GM18526 (cell line): Measurements from ENCODE around the gene CGREF1.

Experiments used
- POLR2A ChIP-seq: IDR thresholded peaks from 3 replicates; pipeline ENCODE4 v1.6.1; 2011; ENCODE audit not compliant: insufficient read length; ENCODE audit errors: extremely low read depth

Gene CGREF1

GRCh38 chr2:27148801-27149439 is 30.0 kb upstream of the CGREF1 start, which contains the start of gene TCF23:
TCF23 (plus strand) TSS chr2:27149004; CDS start chr2:27149134, 130 bp downstream.
- no peak for TF ChIP-seq POLR2A

DNA sequence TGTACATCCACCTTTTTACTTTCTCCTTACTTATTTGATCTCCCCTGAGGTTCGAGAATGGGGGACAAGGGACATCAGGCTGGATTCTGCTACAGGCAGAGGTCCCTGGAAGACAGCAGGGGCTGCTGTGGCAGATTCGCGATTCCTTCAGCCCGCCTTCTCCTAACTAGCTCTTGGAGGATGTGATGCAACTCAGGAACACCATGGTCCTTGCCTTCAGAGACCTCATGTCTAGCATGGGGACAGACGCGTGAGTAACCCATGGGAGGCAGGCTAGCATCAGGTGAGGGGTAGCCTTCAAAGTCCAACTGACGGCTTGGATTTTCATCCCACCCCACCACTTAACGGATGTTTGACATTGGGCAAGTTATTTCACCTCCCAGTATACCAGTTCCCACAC is 29.0 kb upstream of the CGREF1 start:
- TF ChIP-seq POLR2A = no peak

GRCh38 chr2:27145682-27146081 is 26.8 kb upstream of the CGREF1 start:
- no peak for TF ChIP-seq POLR2A

DNA sequence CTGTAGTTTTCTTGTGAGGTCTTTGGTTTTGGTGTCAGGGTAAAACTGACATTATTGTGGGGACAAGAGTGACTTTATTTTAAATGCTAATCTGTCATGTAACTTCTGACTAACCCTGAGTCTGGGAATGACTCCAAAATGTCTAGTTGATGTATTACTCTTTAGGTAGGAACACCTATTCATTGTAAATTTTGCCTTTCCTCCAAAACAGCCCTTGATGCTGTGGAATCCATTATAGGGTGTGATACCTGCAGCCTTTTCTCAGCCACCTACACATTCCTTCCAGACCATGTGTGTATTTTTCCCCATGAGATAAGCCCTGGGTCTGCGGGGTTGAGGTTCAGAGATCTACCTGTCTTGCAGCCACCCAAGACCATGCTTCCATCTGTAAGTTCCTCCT is 24.4 kb upstream of the CGREF1 start:
- no peak for TF ChIP-seq POLR2A

DNA sequence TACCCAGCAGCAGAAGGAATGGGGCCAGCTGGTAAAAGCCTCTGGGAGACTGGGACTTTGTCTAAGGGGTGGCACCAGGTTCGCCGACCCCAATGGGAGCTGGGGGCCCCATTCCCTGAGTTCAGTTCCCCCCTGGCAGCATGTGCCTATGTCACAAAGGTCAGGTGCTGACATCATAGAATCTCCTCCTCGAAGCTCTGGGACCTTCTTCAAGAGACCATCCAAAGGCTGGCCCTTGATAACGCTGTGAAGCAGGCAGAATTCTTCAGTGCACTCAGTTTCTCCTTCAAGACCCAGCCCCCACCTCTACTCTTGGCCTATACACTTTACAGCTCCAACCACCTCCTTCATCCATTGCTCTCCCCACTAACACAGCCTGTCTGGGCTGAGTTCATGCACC is 20.4 kb upstream of the CGREF1 start, which contains the start of gene PRR30:
PRR30 (minus strand) TSS at position 101 of the 400 bp plus-strand sequence. CDS start 1,081 bp downstream, outside the sequence.
- no peak for TF ChIP-seq POLR2A

GRCh38 chr2:27138111-27138510 is 19.2 kb upstream of the CGREF1 start:
- no peak for TF ChIP-seq POLR2A

GRCh38 chr2:27137322-27137935 is 18.5 kb upstream of the CGREF1 start:
- TF ChIP-seq POLR2A = no peak

DNA sequence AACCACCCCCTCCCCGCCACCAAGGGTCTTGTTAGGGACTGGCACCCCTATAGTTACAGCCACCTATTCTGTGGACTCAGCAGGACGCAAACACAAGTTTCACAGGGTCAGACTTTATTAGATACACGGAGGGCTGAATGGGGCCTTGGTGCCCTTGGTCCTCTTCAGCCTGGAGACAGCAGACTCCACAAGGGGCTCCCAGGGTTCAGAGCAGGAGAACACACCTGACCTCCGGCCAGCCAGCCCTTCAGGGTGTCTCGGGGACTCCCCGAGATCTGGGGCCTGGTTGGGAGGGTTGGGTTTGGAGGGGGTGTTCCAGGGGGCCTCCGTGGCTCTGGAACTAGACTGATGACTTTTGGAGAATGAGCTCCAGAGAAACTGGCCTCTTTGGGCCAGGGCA is 17.8 kb upstream of the CGREF1 start:
- TF ChIP-seq POLR2A = no peak

GRCh38 chr2:27135478-27135955 is 16.6 kb upstream of the CGREF1 start:
- TF ChIP-seq POLR2A = no peak

DNA sequence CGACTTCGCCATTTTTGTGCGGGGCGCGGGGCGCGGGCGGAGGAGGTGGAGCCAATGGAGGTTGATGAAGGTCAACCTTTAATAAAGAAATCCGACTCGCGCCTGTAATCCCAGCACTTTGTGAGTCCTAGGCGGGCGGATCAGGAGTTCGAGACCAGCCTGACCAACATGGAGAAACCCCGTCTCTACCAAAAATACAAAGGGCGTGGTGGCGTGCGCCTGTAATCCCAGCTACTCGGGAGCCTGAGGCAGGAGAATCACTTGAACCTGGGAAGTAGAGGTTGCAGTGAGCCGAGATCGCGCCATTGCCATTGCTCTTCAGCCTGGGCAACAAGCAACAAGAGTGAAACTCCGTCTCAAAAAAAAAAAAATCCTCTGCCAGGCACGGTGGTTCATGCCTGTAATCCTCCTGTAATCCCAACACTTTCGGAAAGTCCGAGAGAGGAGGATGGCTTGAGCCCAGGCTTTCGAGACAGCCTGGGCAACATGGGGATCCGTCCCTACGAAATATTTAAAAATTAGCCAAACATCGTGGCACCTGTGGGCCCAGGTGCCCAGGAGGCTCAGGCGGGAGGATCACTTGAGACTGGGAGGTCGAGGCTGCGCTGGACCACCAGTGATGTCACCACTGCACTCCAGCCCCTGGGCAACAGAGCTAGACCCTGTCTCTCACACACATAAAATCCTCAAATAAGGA is 16.0 kb upstream of the CGREF1 start:
- TF ChIP-seq POLR2A = no peak

DNA sequence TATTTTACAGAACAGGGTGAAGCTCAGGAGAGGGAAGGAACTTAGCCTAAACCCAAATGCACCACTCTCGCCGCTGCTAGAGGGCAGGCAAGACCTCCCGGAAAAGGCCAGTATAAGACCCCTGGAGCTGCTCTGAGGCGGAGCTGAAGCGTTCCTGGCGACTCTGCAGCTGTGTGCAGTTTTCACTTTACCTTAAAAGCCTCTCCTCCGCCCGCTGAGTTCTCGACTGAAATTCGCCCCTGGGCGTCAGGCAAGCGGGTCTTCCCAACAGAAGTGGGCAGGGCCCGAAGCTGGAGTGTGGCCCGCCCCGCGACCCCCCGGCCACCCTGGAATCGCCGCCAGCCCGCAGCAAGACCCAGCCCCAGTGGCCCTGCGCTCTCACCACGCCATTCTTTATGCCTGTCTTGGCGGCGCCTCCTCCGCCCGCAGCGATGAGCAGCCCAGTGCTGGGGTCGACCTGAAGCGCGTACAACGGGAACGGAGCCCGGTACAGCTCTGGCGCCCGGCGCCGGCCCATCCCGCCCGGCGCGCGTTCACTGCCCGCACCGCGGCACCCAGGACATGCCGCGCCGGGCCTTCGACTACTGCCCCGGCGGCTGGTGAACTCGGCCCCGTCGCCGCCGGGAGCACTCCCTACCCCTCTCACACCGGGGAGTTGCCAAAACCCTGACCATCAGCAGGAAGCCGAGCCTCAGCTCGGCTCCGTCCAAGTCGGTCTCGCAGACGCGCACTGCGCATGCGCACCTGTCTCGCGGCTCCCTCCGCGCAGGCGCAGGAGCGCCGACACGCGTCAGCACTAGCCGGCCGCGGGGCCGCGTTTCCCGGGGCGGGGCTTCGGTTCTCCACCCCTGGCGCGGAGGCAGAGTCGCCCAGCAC is 15.2 kb upstream of the CGREF1 start, which contains the start of gene PREB:
PREB (minus strand) TSS at position 732 of the 876 bp plus-strand sequence; CDS start at position 517, 215 bp downstream.
- peak; percentile 92 for TF ChIP-seq POLR2A

DNA sequence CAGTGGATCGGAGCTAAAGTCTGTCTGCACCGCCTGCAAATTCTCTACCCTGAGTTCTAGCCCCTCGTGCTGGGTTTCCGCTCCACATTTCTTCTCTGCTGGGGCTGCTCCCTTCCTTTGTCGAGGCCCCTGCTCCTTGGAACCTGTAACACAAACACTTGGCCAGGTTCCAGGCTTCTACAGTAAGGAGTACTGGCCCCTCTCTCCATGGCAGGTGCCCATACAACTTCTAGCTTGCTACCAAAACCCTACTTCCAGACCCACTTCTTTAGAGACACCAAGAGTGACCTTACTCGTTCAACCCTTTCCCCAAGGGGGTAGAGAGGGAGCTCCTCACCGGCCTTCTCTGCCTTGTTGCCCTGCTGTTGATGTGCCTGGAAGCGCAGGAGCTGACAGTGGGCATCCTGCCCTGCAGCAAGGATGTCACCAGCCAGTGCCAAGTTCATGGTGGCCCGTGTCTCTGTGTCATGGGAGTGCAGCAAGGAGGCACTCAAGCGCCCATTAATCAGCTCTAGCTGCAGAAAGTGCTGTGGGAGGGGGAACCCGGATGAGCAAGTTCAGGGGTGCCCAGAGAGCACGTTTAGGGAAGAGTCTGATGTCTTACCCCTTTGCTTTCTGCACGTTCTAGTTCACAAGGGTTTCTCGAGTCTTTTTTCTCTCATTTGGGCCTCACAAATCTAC is 14.4 kb upstream of the CGREF1 start:
- TF ChIP-seq POLR2A = no peak

- no peak for TF ChIP-seq POLR2A
These were observed 12.5 kb upstream of the CGREF1 start for GRCh38 chr2:27131429-27131828.

DNA sequence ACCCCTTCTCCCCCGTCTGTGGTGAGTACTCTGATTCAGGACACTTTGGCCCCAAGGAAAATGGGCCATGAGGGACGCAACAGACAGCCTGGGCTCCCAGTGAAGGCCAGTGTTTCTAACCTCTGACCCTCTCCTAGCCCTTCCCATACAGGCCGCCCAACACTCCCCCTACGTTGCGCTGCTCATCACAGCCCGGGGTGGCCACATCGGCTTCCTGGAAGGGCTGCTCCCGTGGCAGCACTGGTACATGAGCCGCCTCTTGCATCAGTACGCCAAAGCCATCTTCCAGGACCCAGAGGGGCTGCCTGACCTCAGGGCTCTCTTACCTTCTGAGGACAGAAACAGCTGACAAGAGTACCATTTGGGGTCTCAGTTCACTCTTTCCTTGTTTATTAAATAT is 11.5 kb upstream of the CGREF1 start:
- no peak for TF ChIP-seq POLR2A
